Measurements from ENCODE around the gene CCND2.

DNA sequence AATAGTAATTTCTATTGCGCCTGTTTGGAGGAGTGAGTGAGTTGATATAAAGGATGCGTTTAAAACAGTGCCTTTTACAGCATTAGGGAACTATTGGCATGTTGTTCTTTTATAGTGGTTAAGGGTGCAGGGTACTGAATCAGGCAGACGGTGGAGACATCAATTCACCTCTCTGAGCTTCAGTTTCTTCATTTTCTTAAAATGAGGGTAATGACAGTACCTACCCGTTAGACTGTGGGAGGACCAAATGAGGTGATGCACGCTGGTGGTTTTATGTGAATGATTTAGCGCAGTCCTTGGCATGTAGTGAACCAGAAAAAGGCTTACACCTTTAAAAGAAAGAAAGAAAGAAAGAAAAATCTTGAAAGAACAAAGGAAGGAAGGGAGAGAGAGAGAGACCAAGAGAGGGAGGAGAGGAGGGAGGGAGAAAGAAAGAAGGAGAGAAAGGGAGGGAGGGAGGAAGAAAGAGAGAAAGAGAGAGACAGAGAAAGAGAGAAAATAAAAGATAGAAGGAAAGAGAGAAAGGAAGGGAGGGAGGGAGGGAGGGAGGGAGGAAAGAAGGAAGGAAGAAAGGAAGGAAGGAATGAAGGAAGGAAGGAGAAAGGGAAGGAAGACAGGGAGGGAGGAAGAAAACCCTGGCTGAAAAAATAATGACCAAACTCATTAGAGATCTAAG is 22.2 kb upstream of the CCND2 start:
- no peak for TF ChIP-seq CTCF (conservative IDR thresholded peaks at IDR 0.05; ENCODE audit: low read length)
- no peak for TF ChIP-seq EZH2phosphoT487 (IDR thresholded peaks at IDR 0.05; ENCODE audit: borderline replicate concordance, low read depth, low read length)

All from OCI-LY7 (cell line).